Measurements from ENCODE around the gene DDX20. TPM values are rescaled to one million over a fixed set of nuclear protein-coding genes. Genes with fewer than 3 reads are reported as not detected.

DDX20 gene
- total and polyA plus RNA-seq, 8 donors, result 10.6 to 22.8 (median 18.7) TPM

GRCh38 chr1:111770916-111771315, 15.2 kb downstream of the DDX20 start:
- no peak for TF ChIP-seq CTCF (IDR thresholded peaks at IDR 0.05)
- H3K27me3 ChIP-seq, result no peaks in the 10 kb centered on the region
- intact Hi-C loops (cut with DNase I), result no loop called here

GRCh38 chr1:111775966-111776365, 20.3 kb downstream of the DDX20 start:
- Histone ChIP-seq H3K27ac (no peak overlapping the region), H3K9me3 (no peaks in the 10 kb centered on the region), H3K27me3 (no peaks in the 10 kb centered on the region), H3K4me1 (no peaks in the 10 kb centered on the region), H3K36me3 (no peaks in the 10 kb centered on the region), H3K4me3 (no peak overlapping the region)
- ATAC-seq (no peak), DNase-seq (no peak)
- intact Hi-C loops (cut with DNase I), result no loop called here
- no peak for TF ChIP-seq CTCF (IDR thresholded peaks at IDR 0.05)

More at GRCh38 chr1:111770916-111771315, 15.2 kb downstream of the DDX20 start:
- no peak for ATAC-seq
- no peak overlapping the region for H3K27ac ChIP-seq
- peaks cover 0 to 19% of the 10 kb centered on the region in 2 donors for H3K4me1 ChIP-seq
- H3K36me3 ChIP-seq, result peaks cover 0 to 29% of the 10 kb centered on the region in 2 donors
- no peak for DNase-seq
- no peak overlapping the region for H3K4me3 ChIP-seq
- H3K9me3 ChIP-seq, result no peaks in the 10 kb centered on the region

GRCh38 chr1:111776391-111776790, 20.7 kb downstream of the DDX20 start:
- Histone ChIP-seq H3K27me3 (no peaks in the 10 kb centered on the region), H3K36me3 (no peaks in the 10 kb centered on the region), H3K27ac (no peak overlapping the region), H3K9me3 (no peaks in the 10 kb centered on the region), H3K4me1 (no peaks in the 10 kb centered on the region), H3K4me3 (no peak overlapping the region)
- no peak for TF ChIP-seq CTCF (IDR thresholded peaks at IDR 0.05)
- DNase-seq (no peak), ATAC-seq (no peak)
- intact Hi-C loops (cut with DNase I), result no loop called here

- no peaks in the 10 kb centered on the region for H3K4me1 ChIP-seq
- no peak for DNase-seq
- intact Hi-C loops (cut with DNase I), result no loop called here
- H3K36me3 ChIP-seq, result no peaks in the 10 kb centered on the region
- H3K27ac ChIP-seq, result no peak overlapping the region
- H3K4me3 ChIP-seq, result no peak overlapping the region
- ATAC-seq, result no peak
- H3K27me3 ChIP-seq, result no peaks in the 10 kb centered on the region
- TF ChIP-seq CTCF (IDR thresholded peaks at IDR 0.05), result no peak
- H3K9me3 ChIP-seq, result no peaks in the 10 kb centered on the region
These were observed 21.2 kb downstream of the DDX20 start for GRCh38 chr1:111776861-111777260.

- Histone ChIP-seq H3K4me3 (no peak overlapping the region), H3K9me3 (no peaks in the 10 kb centered on the region), H3K4me1 (no peaks in the 10 kb centered on the region), H3K27me3 (no peaks in the 10 kb centered on the region), H3K27ac (no peak overlapping the region), H3K36me3 (no peaks in the 10 kb centered on the region)
- intact Hi-C loops (cut with DNase I), result no loop called here
- DNase-seq, result no peak
- no peak for TF ChIP-seq CTCF (IDR thresholded peaks at IDR 0.05)
- ATAC-seq, result no peak
These were observed 21.6 kb downstream of the DDX20 start for GRCh38 chr1:111777301-111777700.

Measured in left lung (tissue), 10 donors.